Measurements from ENCODE around the gene TCHHL1. TPM values are rescaled to one million over a fixed set of nuclear protein-coding genes. Genes with fewer than 3 reads are reported as not detected.
A peak's percentile ranks its signal among the peaks of the same experiment; 100 is the strongest.

TCHHL1 gene
- total RNA-seq, 1 donor from 2014 or later = 6.5 TPM

DNA sequence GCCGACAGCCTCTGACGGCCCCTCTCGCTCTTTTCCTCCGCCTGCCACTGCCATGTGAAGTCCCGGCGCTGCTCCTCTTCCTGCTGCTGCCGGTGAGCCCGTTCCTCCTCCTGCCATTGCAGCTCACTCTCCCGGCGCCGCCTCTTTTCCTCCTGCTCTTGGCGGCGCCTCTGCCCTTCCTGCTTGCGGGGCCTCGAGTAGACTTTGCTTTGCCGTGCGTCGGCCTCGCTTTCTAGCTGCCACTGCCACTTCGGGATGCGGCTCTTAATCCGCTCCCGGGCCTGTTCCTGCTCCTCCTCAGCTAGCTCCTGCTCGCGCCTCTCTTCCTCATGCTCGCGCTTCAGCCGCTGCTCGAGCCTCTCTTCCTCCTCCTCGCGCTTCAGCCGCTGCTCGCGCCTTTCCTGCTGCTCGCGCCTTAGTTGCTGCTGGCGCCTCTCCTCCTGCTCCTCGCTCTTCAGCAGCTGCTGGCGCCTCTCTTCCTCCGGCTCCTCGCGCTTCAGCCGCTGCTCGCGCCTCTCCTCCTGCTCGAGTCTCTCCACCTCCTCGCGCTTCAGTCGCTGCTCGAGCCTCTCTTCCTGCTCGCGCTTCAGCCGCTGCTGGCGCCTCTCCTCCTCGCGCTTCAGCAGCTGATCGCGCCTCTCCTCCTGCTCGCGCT, 22.1 kb upstream of the TCHHL1 start:
- Mint-ChIP-seq H3K27me3 (peaks cover 3% of the 10 kb centered on the region), H3K9me3 (no peaks in the 10 kb centered on the region), H3K4me3 (no peak overlapping the region), H3K36me3 (peaks cover 8% of the 10 kb centered on the region), H3K27ac (no peak overlapping the region), H3K4me1 (ENCODE audit: unreplicated experiment) (no peaks in the 10 kb centered on the region)
- TF ChIP-seq, protein P1, sequence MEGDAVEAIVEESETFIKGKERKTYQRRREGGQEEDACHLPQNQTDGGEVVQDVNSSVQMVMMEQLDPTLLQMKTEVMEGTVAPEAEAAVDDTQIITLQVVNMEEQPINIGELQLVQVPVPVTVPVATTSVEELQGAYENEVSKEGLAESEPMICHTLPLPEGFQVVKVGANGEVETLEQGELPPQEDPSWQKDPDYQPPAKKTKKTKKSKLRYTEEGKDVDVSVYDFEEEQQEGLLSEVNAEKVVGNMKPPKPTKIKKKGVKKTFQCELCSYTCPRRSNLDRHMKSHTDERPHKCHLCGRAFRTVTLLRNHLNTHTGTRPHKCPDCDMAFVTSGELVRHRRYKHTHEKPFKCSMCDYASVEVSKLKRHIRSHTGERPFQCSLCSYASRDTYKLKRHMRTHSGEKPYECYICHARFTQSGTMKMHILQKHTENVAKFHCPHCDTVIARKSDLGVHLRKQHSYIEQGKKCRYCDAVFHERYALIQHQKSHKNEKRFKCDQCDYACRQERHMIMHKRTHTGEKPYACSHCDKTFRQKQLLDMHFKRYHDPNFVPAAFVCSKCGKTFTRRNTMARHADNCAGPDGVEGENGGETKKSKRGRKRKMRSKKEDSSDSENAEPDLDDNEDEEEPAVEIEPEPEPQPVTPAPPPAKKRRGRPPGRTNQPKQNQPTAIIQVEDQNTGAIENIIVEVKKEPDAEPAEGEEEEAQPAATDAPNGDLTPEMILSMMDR (conservative IDR thresholded peaks at IDR 0.05) = no peak
- DNase-seq (ENCODE audit: extremely low spot score, unreplicated experiment) = no peak

DNA sequence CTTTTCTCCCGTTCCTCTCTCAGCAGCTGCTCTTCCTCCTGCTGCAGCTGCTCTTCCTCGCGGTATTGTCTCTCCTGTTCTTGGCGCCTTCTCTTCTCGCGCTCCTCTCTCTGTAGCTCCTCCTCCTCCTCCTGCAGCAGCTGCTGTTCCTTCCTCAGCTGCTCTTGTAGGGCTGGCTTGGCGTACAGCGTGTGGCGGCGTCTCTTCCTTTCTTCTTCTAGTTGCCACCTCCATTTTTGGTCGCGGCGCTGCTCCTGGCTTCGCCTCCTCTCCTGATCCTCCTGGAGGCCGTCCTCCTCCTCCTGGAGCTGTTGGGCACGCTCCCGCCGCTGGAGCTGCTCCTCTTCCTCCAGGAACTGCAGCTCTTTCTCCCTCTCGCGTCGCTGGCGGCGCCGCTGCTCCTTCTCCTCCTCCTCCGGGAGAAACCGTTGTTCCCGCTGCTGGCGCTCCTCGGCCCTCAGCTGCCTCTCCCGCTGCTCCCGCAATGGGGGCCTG, 21.5 kb upstream of the TCHHL1 start:
- Mint-ChIP-seq H3K4me1 (ENCODE audit: unreplicated experiment) (no peaks in the 10 kb centered on the region), H3K4me3 (no peak overlapping the region), H3K27ac (no peak overlapping the region), H3K36me3 (peaks cover 8% of the 10 kb centered on the region), H3K9me3 (no peaks in the 10 kb centered on the region), H3K27me3 (peaks cover under 1% of the 10 kb centered on the region)
- TF ChIP-seq, protein P1 (conservative IDR thresholded peaks at IDR 0.05) = no peak
- peak; percentile 70 for DNase-seq (ENCODE audit: extremely low spot score, unreplicated experiment)

DNA sequence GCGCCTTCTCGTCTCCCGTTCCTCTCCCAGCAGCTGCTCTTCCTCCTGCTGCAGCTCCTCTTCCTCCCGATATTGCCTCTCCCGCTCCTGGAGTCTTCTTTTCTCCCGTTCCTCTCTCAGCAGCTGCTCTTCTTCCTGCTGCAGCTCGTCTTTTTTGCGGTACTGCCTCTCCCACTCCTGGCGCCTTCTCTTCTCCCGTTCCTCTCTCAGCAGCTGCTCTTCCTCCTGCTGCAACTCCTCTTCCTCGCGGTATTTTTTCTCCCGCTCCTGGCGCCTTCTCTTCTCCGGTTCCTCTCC, 21.1 kb upstream of the TCHHL1 start:
- no peak for DNase-seq (ENCODE audit: extremely low spot score, unreplicated experiment)
- Mint-ChIP-seq H3K36me3 (peaks cover 8% of the 10 kb centered on the region), H3K4me1 (ENCODE audit: unreplicated experiment) (no peaks in the 10 kb centered on the region), H3K27ac (no peak overlapping the region), H3K27me3 (peaks cover 5% of the 10 kb centered on the region), H3K4me3 (no peak overlapping the region), H3K9me3 (no peaks in the 10 kb centered on the region)
- TF ChIP-seq, protein P1 (conservative IDR thresholded peaks at IDR 0.05) = no peak

DNA sequence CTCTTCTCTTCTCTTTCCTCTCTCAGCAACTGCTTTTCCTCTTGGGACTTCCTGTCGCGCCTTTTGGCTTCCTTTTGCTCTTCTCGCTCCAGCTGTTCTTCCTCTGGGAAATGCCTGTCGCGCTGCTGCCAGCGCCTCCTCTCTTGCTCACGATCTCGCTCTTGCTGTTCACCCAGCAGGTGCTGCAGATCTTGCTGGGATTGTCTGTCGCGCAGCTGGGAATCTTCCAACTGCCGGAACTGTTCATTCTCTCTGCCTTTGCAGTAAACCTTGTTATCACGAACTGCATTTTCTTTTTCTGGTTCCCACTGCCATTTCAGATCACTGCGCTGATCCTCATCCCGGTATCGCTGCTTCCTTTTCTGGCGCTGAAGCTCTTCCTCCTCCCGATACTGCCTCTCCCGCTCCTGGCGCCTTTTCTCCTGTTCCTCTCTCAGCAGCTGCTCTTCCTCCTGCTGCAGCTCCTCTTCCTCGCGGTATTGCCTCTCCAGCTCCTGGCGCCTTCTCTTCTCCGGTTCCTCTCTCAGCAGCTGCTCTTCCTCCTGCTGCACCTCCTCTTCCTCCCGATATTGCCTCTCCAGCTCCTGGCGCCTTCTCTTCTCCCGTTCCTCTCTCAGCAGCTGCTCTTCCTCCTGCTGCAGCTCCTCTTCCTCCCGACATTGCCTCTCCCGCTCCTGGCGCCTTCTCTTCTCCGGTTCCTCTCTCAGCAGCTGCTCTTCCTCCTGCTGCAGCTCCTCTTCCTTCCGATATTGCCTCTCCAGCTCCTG, 20.6 kb upstream of the TCHHL1 start:
- TF ChIP-seq, protein P1 (conservative IDR thresholded peaks at IDR 0.05) = no peak
- no peaks in the 10 kb centered on the region for H3K4me1 Mint-ChIP-seq (ENCODE audit: unreplicated experiment)
- H3K4me3 Mint-ChIP-seq = no peak overlapping the region
- no peak overlapping the region for H3K27ac Mint-ChIP-seq
- H3K36me3 Mint-ChIP-seq = peaks cover 8% of the 10 kb centered on the region
- H3K9me3 Mint-ChIP-seq = no peaks in the 10 kb centered on the region
- peaks cover 9% of the 10 kb centered on the region for H3K27me3 Mint-ChIP-seq
- no peak for DNase-seq (ENCODE audit: extremely low spot score, unreplicated experiment)

DNA sequence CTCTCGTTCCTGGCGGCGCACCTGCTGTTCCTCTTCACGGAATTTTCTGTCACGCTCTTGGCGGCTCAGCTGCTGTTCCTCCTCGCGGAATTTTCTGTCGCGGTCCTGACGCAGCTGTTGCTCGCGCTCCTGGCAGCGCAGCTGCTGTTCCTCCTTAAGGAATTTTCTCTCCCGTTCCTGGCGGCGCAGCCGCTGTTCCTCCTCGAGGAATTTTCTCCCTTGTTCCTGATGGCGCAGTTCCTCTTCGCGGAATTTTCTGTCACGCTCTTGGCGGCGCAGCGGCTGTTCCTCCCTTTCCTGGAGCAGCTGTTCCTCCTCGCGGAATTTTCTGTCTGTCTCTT, 20.0 kb upstream of the TCHHL1 start:
- no peak for DNase-seq (ENCODE audit: extremely low spot score, unreplicated experiment)
- H3K9me3 Mint-ChIP-seq = no peaks in the 10 kb centered on the region
- TF ChIP-seq, protein P1 (conservative IDR thresholded peaks at IDR 0.05) = no peak
- peaks cover 9% of the 10 kb centered on the region for H3K27me3 Mint-ChIP-seq
- peaks cover 8% of the 10 kb centered on the region for H3K36me3 Mint-ChIP-seq
- H3K4me3 Mint-ChIP-seq = no peak overlapping the region
- no peaks in the 10 kb centered on the region for H3K4me1 Mint-ChIP-seq (ENCODE audit: unreplicated experiment)
- no peak overlapping the region for H3K27ac Mint-ChIP-seq
